GM06990 (cell line): Measurements from ENCODE around the gene HEMK1.

Source experiments
- DNase-seq: peaks from one replicate; pipeline ENCODE4 v3.0.0-alpha.2; 2011; ENCODE audit not compliant: insufficient read length; ENCODE audit errors: extremely low read depth
- H3K27me3 ChIP-seq: replicated peaks from 2 replicates; pipeline ENCODE4 v1.6.0; 2011; ENCODE audit warnings: low read length; ENCODE audit not compliant: control insufficient read depth, insufficient read depth
- H3K36me3 ChIP-seq: 2 replicates; pipeline ENCODE4 v1.5.1; 2011; ENCODE audit warnings: low read length; ENCODE audit not compliant: control insufficient read depth, insufficient read depth
- H3K4me3 ChIP-seq: replicated peaks from 2 replicates; pipeline ENCODE4 v1.5.1; 2011; ENCODE audit warnings: low read depth, mild to moderate bottlenecking, control low read depth, low read length
- TF ChIP-seq, protein P1 (sequence below): IDR thresholded peaks from 2 replicates; pipeline ENCODE4 v1.5.1; 2011; ENCODE audit warnings: low read length, control low read depth, mild to moderate bottlenecking, inconsistent platforms; ENCODE audit not compliant: insufficient read depth, poor library complexity, severe bottlenecking

HEMK1 gene

DNA sequence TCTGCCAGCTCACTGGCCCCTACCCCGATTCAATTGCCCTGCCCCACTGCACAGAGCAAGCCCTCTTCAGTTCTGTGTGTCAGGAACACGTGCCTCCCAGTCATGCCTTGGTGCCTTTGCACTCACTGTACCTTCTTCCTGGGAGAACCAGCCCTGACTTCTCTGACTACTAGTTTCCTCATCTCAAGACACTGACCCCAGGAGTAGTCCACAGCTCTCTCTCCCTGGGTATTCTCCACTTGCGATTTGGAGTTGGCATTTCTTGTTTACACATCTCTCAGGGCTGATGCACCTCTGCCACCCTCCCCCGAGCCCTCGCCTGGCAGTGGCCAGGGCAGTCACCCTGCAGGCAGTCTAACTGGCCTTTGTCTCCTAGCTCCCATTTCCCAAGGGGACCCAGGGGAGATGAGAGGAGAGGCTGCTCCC lies 36.6 kb downstream of the HEMK1 start:
- Histone ChIP-seq H3K4me3 (no peak overlapping the region), H3K36me3 (peaks cover 2% of the 10 kb centered on the region; the same call in 1 of the 2 replicates), H3K27me3 (no peaks in the 10 kb centered on the region)
- TF ChIP-seq, protein P1, sequence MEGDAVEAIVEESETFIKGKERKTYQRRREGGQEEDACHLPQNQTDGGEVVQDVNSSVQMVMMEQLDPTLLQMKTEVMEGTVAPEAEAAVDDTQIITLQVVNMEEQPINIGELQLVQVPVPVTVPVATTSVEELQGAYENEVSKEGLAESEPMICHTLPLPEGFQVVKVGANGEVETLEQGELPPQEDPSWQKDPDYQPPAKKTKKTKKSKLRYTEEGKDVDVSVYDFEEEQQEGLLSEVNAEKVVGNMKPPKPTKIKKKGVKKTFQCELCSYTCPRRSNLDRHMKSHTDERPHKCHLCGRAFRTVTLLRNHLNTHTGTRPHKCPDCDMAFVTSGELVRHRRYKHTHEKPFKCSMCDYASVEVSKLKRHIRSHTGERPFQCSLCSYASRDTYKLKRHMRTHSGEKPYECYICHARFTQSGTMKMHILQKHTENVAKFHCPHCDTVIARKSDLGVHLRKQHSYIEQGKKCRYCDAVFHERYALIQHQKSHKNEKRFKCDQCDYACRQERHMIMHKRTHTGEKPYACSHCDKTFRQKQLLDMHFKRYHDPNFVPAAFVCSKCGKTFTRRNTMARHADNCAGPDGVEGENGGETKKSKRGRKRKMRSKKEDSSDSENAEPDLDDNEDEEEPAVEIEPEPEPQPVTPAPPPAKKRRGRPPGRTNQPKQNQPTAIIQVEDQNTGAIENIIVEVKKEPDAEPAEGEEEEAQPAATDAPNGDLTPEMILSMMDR, result no peak
- no peak for DNase-seq

DNA sequence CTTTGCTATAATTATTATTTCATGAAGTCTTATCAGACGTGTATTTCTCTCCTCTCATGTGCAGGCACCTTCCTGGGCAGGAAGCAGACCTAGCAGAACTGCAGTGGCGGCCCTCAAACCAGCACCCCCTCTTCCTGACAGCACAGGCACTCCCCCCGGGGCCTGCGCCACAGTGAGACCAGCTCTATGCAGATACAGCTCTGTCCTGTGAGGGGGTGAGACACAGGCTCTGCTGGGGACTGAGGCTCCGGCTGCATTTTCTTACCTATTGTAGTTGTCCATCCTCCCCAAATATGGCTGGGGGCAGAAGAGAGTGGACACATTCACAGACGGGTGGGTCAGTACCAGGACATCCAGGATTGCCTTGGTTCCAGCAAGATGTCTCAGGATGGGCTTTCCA lies 37.3 kb downstream of the HEMK1 start:
- TF ChIP-seq, protein P1, result no peak
- Histone ChIP-seq H3K27me3 (no peaks in the 10 kb centered on the region), H3K4me3 (no peak overlapping the region), H3K36me3 (peaks cover 2% of the 10 kb centered on the region; the same call in 1 of the 2 replicates)
- DNase-seq, result no peak

DNA sequence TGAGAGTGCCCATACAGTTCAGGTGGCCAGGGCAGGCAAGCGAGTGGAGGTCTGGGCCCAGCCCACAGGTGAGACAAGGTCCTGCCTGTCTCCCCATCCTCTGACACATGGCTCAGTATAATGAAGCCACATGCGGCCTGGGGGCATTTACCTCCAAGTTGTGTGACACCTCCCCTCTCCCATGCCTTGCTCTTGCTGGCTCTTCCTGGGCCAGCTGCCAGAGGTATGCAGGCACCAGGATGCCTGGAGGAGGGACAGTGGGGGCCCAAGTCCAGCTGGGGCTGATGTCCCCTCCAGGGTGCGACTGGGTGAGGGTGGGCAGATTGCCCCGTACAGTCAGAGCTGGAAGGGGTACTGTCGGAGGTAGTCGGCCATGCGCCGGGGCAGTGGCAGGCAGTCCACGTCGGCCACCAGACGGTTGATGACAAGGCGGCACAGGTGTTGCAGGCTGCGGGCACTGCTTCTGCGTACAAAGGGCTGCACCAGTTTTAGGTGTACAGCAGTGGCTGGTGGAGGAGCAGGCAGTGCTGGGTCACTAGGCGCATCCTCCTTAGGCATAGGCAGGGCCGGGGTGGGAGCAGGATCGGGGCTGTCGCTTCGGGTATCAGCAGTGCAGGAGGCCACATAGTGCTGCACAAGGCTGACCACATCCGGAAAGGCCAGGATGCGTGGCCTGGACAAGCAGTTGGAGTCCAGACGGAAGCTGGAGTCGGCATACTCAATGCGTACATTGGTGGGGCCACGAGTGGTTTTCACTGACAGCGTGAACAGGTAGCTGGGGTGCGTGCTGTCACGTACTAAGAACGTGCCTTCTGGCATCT lies 38.2 kb downstream of the HEMK1 start:
- no peak for DNase-seq
- no peak overlapping the region for H3K4me3 ChIP-seq
- peaks cover 2% of the 10 kb centered on the region; the same call in 1 of the 2 replicates for H3K36me3 ChIP-seq
- no peaks in the 10 kb centered on the region for H3K27me3 ChIP-seq
- TF ChIP-seq, protein P1, result no peak

DNA sequence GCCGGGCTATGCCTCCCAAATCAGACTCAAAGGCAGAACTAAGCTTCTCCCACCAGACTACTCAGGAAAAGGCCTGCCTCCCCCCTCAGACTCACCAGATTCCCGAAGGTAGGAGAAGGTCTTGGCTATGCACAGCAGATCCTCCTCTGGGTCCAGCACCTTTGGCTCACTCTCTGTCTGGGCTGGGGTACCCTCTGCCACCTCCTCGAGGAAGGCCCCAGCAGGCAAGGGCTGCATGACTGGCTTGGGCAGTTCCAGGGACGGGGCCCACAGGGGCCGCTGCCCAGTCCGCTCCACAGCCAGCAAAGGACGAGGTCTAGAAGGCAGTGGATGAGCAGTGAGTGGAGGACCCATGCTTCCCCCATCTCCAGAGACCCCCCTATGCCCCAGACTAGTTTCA lies 39.0 kb downstream of the HEMK1 start:
- TF ChIP-seq, protein P1, result no peak
- H3K27me3 ChIP-seq, result no peaks in the 10 kb centered on the region

DNA sequence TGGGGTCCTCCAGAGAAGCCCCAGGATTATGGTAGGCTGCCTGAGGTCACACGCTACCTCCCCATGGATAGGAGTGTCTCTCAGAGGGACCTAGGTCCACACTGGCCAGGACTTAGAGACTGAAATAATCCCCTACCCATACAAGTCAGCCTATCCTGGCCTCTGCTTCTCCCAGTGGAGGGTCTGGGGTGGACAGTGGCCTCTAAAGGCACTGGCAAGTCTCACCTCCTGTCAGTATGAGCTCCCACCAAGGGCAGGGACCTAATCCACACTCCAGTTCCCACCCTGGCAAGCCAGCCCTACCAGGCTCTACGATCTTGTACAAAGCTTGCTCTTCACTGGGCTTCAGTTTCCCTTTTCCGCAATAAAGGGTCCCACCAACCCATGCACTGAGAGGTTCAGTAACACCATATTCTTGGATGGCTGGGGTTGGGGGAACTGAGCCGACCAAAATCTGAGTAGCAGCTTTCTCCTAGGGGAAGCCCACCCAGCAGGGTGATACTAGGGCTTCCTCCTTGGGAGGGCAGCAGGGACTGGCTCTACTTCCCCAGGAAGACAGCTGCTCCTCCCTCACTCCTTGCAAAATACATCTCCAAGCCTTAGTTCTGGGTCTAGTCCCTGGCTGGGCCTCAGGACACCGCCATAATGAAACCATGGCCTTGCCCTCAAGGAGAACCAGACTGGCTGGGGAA lies 39.9 kb downstream of the HEMK1 start:
- TF ChIP-seq, protein P1, result no peak
- no peak for DNase-seq
- Histone ChIP-seq H3K4me3 (no peak overlapping the region), H3K36me3 (peaks cover 2% of the 10 kb centered on the region; the same call in 1 of the 2 replicates), H3K27me3 (no peaks in the 10 kb centered on the region)

More for the DNA sequence above, 39.0 kb downstream of the HEMK1 start:
- no peak overlapping the region for H3K4me3 ChIP-seq
- DNase-seq, result no peak
- peaks cover 2% of the 10 kb centered on the region; the same call in 1 of the 2 replicates for H3K36me3 ChIP-seq
